HepG2 (cell line): ENCODE results near the gene B3GNT9. TPM values are rescaled to one million over a fixed set of nuclear protein-coding genes. Genes with fewer than 3 reads are reported as not detected.

ENCODE experiments used
- ARID2 ChIP-seq: sonication (generic); formaldehyde crosslinking; IDR thresholded peaks from 2 replicates; pipeline ENCODE4 v1.8.1; 2022; ENCODE audit warnings: mild to moderate bottlenecking, missing genetic modification reagents, borderline replicate concordance
- KDM4B ChIP-seq: sonication (generic); formaldehyde crosslinking; IDR thresholded peaks from 2 replicates; pipeline ENCODE4 v1.4.0; 2020; ENCODE audit warnings: missing genetic modification reagents
- SRF ChIP-seq: IDR thresholded peaks from 2 replicates; pipeline ENCODE4 v1.6.1; 2011; ENCODE audit warnings: mild to moderate bottlenecking, low read depth, low read length, moderate library complexity
- ZNF20 ChIP-seq: sonication (generic); formaldehyde crosslinking; IDR thresholded peaks from 2 replicates; pipeline ENCODE4 v1.4.0; 2020; ENCODE audit warnings: mild to moderate bottlenecking, moderate library complexity, missing genetic modification reagents
- ZNF234 ChIP-seq: sonication (generic); formaldehyde crosslinking; conservative IDR thresholded peaks from 2 replicates; pipeline ENCODE4 v1.5.1; 2020; ENCODE audit warnings: mild to moderate bottlenecking, missing genetic modification reagents
- ZNF382 ChIP-seq: sonication (generic); formaldehyde crosslinking; IDR thresholded peaks from 2 replicates; pipeline ENCODE4 v1.5.0; 2020; ENCODE audit warnings: missing genetic modification reagents, mild to moderate bottlenecking, borderline replicate concordance
- polyA plus RNA-seq, 8 experiments: library from polyadenylated mRNA; depleted of rRNA in 3 of 8; stranded (reverse) in 7 of 8; unstranded in 1 of 8; fragments of >200 nt; fragmentation: Illumina TruSeq in 4 of 8; extraction: Trizol in 4 of 8; gene quantifications; 2 replicates each; pipeline versions ENCODE4 v1.2.1 to v1.2.3, GENCODE V29; 2011 to 2016; ENCODE audit warnings: low read depth in 4 of 8, missing spikeins in 1 of 8, mixed read lengths in 1 of 8; ENCODE audit not compliant: insufficient read depth in 1 of 8
- total RNA-seq, 5 experiments: library from RNA; depleted of rRNA; stranded (reverse); fragments of >200 nt; fragmentation: Illumina TruSeq; extraction: Trizol; gene quantifications; 2 replicates each; pipeline ENCODE4 v1.2.3, GENCODE V29; 2016; ENCODE audit warnings: low read depth in 1 of 5
- TF ChIP-seq, protein P1 (sequence below): sonication (generic); formaldehyde crosslinking; IDR thresholded peaks from 2 replicates; pipeline ENCODE4 v1.9.0; 2022; ENCODE audit warnings: missing genetic modification reagents, mild to moderate bottlenecking, borderline replicate concordance
- TF ChIP-seq, protein P2 (sequence below): sonication (generic); formaldehyde crosslinking; IDR thresholded peaks from 2 replicates; pipeline ENCODE4 v1.5.1; 2020; ENCODE audit warnings: mild to moderate bottlenecking, moderate library complexity, missing genetic modification reagents
- TF ChIP-seq, protein P3 (sequence below): IDR thresholded peaks from 2 replicates; pipeline ENCODE4 v1.6.1; 2016
- TF ChIP-seq, protein P4 (sequence below): sonication (generic); formaldehyde crosslinking; IDR thresholded peaks from 2 replicates; pipeline ENCODE4 v1.5.0; 2020; ENCODE audit warnings: missing genetic modification reagents
- TF ChIP-seq, protein P5 (sequence below): conservative IDR thresholded peaks from 2 replicates; pipeline ENCODE4 v1.6.1; 2018; ENCODE audit warnings: missing genetic modification reagents
- TF ChIP-seq, protein P6 (sequence below): sonication (generic); formaldehyde crosslinking; conservative IDR thresholded peaks from 2 replicates; pipeline ENCODE4 v1.4.0; 2020; ENCODE audit warnings: missing genetic modification reagents
- TF ChIP-seq, protein P7 (sequence below): sonication (generic); formaldehyde crosslinking; IDR thresholded peaks from 2 replicates; pipeline ENCODE4 v1.4.0; 2020; ENCODE audit warnings: low read depth, mild to moderate bottlenecking, missing genetic modification reagents
- TF ChIP-seq, protein P8 (sequence below): sonication (generic); formaldehyde crosslinking; IDR thresholded peaks from 2 replicates; pipeline ENCODE4 v1.4.0; 2020; ENCODE audit warnings: mild to moderate bottlenecking, missing genetic modification reagents

The B3GNT9 gene
- total and polyA plus RNA-seq, 2 of the 13 experiments (the other 11 are each of a cell fraction or from before 2014, with no cell fraction given): 1.5 to 3.1 TPM

DNA sequence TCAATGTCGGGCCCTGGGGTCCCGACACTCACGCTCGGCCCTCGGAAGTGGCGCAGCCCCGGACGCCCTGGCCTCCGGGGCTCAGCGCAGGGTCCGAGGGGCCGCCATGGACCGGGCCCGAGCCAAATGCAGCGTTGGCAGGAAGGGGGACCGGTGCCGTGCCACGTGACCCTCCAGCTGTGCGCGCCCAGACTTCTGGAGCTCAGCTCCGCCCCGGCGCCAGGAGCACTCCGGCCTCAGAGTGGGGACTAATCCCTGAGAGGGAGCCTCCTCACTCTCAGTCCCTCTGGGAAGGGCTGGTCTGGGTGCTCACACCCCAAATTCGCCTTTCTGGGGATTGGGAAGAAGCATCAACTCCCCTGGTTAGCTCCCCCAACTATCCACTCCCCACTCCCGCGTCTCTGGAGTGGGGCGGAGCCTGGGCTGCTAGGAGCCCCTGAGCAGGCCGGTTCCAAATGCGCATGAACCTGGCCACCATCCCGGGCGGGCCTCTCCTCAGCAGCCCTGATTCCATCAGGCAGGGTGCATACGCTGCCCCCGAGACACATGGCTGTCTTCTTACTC lies at the start of gene B3GNT9 (continued):
- TF ChIP-seq, protein P1, sequence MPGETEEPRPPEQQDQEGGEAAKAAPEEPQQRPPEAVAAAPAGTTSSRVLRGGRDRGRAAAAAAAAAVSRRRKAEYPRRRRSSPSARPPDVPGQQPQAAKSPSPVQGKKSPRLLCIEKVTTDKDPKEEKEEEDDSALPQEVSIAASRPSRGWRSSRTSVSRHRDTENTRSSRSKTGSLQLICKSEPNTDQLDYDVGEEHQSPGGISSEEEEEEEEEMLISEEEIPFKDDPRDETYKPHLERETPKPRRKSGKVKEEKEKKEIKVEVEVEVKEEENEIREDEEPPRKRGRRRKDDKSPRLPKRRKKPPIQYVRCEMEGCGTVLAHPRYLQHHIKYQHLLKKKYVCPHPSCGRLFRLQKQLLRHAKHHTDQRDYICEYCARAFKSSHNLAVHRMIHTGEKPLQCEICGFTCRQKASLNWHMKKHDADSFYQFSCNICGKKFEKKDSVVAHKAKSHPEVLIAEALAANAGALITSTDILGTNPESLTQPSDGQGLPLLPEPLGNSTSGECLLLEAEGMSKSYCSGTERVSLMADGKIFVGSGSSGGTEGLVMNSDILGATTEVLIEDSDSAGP: peak; percentile 84; the same call in 1 of the 2 replicates
- TF ChIP-seq, protein P2, sequence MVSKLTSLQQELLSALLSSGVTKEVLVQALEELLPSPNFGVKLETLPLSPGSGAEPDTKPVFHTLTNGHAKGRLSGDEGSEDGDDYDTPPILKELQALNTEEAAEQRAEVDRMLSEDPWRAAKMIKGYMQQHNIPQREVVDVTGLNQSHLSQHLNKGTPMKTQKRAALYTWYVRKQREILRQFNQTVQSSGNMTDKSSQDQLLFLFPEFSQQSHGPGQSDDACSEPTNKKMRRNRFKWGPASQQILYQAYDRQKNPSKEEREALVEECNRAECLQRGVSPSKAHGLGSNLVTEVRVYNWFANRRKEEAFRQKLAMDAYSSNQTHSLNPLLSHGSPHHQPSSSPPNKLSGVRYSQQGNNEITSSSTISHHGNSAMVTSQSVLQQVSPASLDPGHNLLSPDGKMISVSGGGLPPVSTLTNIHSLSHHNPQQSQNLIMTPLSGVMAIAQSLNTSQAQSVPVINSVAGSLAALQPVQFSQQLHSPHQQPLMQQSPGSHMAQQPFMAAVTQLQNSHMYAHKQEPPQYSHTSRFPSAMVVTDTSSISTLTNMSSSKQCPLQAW (CRISPR knock-in tag): peak; percentile 74
- TF ChIP-seq, protein P3, sequence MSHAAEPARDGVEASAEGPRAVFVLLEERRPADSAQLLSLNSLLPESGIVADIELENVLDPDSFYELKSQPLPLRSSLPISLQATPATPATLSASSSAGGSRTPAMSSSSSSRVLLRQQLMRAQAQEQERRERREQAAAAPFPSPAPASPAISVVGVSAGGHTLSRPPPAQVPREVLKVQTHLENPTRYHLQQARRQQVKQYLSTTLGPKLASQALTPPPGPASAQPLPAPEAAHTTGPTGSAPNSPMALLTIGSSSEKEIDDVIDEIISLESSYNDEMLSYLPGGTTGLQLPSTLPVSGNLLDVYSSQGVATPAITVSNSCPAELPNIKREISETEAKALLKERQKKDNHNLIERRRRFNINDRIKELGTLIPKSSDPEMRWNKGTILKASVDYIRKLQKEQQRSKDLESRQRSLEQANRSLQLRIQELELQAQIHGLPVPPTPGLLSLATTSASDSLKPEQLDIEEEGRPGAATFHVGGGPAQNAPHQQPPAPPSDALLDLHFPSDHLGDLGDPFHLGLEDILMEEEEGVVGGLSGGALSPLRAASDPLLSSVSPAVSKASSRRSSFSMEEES (CRISPR knock-in tag): peak; percentile 68
- TF ChIP-seq SRF (no peak), ZNF20 (no peak), ZNF234 (CRISPR knock-in tag) (no peak), ARID2 (peak; percentile 69; the same call in 1 of the 2 replicates), KDM4B (0 out of 2 replicates have a peak, but pooled peaks have one; percentile 39), ZNF382 (CRISPR knock-in tag) (no peak)
- TF ChIP-seq, protein P4, sequence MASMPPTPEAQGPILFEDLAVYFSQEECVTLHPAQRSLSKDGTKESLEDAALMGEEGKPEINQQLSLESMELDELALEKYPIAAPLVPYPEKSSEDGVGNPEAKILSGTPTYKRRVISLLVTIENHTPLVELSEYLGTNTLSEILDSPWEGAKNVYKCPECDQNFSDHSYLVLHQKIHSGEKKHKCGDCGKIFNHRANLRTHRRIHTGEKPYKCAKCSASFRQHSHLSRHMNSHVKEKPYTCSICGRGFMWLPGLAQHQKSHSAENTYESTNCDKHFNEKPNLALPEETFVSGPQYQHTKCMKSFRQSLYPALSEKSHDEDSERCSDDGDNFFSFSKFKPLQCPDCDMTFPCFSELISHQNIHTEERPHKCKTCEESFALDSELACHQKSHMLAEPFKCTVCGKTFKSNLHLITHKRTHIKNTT (CRISPR knock-in tag): no peak
- TF ChIP-seq, protein P5, sequence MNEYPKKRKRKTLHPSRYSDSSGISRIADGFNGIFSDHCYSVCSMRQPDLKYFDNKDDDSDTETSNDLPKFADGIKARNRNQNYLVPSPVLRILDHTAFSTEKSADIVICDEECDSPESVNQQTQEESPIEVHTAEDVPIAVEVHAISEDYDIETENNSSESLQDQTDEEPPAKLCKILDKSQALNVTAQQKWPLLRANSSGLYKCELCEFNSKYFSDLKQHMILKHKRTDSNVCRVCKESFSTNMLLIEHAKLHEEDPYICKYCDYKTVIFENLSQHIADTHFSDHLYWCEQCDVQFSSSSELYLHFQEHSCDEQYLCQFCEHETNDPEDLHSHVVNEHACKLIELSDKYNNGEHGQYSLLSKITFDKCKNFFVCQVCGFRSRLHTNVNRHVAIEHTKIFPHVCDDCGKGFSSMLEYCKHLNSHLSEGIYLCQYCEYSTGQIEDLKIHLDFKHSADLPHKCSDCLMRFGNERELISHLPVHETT (CRISPR knock-in tag): 0 out of 2 replicates have a peak, but pooled peaks have one; percentile 25
- TF ChIP-seq, protein P6, sequence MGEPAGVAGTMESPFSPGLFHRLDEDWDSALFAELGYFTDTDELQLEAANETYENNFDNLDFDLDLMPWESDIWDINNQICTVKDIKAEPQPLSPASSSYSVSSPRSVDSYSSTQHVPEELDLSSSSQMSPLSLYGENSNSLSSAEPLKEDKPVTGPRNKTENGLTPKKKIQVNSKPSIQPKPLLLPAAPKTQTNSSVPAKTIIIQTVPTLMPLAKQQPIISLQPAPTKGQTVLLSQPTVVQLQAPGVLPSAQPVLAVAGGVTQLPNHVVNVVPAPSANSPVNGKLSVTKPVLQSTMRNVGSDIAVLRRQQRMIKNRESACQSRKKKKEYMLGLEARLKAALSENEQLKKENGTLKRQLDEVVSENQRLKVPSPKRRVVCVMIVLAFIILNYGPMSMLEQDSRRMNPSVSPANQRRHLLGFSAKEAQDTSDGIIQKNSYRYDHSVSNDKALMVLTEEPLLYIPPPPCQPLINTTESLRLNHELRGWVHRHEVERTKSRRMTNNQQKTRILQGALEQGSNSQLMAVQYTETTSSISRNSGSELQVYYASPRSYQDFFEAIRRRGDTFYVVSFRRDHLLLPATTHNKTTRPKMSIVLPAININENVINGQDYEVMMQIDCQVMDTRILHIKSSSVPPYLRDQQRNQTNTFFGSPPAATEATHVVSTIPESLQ: no peak
- TF ChIP-seq, protein P7, sequence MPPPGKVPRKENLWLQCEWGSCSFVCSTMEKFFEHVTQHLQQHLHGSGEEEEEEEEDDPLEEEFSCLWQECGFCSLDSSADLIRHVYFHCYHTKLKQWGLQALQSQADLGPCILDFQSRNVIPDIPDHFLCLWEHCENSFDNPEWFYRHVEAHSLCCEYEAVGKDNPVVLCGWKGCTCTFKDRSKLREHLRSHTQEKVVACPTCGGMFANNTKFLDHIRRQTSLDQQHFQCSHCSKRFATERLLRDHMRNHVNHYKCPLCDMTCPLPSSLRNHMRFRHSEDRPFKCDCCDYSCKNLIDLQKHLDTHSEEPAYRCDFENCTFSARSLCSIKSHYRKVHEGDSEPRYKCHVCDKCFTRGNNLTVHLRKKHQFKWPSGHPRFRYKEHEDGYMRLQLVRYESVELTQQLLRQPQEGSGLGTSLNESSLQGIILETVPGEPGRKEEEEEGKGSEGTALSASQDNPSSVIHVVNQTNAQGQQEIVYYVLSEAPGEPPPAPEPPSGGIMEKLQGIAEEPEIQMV: peak; percentile 58; the same call in 1 of the 2 replicates
- TF ChIP-seq, protein P8, sequence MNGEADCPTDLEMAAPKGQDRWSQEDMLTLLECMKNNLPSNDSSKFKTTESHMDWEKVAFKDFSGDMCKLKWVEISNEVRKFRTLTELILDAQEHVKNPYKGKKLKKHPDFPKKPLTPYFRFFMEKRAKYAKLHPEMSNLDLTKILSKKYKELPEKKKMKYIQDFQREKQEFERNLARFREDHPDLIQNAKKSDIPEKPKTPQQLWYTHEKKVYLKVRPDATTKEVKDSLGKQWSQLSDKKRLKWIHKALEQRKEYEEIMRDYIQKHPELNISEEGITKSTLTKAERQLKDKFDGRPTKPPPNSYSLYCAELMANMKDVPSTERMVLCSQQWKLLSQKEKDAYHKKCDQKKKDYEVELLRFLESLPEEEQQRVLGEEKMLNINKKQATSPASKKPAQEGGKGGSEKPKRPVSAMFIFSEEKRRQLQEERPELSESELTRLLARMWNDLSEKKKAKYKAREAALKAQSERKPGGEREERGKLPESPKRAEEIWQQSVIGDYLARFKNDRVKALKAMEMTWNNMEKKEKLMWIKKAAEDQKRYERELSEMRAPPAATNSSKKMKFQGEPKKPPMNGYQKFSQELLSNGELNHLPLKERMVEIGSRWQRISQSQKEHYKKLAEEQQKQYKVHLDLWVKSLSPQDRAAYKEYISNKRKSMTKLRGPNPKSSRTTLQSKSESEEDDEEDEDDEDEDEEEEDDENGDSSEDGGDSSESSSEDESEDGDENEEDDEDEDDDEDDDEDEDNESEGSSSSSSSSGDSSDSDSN (CRISPR knock-in tag): peak; percentile 76
